HG02798 (cell line): Measurements from ENCODE around the gene ARL14EP.

Source experiments
- ATAC-seq: cut with Tn5 transposase; IDR thresholded peaks from one replicate; pipeline ENCODE4 v1.9.1; 2021; ENCODE audit warnings: mild to moderate bottlenecking; ENCODE audit not compliant: unreplicated experiment, poor library complexity

ARL14EP gene

DNA sequence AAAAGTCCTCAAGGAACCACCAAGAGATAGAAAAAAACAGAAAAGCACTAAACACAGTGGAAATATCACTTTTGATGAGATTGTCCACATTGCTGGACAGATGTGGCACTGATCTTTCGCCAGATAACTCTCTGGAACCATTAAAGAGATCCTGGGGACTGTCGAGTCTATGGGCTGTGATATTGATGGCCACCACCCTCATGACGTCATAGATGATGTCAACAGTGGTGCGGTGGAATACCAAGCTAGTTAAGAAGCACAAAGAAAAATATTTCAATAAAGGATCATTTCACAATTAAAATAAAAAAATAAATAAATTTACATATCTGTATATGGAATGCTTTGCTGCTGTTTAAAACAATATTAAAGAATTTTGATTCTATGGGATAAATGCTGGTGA, 45.5 kb downstream of the ARL14EP start:
- no peak for ATAC-seq

DNA sequence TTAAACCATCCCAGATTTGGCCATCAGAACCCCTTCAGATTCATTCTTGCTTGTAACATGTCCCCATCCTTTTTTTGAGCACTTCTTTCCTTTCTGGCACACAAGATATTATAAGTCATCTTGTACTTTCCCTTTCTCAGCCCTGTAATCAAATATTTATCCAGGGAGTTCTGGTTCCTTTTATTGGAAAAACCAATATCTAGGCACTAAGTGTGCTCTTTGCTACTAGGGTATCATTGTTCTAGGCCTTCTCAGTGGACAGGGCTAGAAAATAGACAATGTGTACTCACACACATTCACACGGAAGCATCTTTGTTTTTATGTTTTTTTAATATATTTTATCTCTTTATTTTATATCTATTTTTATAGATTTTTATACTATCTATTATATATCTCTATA, 47.3 kb downstream of the ARL14EP start:
- ATAC-seq: no peak

DNA sequence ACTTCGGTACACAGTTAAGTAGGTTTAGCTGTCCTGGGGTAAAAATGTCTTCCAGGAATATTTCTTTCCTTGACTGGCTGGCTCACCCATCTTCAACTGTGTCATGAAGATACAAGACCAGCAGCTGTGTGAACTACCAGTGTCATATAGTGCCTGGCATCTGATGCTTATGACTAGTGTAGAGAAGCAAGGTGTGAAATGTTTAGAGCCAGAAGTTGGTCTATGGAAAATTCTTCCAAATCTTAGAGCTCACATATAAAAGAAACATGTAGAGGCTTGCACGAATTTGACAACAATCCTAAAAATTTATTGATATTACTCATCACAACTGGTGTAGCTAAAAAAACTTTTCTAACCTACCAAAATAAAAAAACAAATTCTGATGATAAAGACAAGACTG, 54.4 kb downstream of the ARL14EP start:
- no peak for ATAC-seq

DNA sequence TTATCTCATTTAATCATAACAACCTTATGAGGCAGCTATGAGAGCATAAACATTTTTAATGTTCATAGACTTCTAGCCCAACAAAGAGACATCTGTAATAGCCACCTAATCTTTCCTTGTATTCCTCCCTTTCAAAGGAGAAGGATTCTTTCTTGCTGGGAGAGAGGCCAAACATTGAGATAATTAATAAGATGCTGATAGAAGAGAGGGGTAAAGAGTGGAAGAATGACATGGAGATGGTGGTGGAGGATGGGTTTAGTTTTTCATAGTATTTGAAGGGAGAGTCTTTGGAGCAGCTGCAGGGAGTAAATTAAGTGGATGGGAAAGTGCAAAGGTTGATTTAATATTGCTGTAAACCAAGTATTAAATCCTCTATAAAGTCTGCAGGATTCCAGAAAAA, 57.9 kb downstream of the ARL14EP start:
- ATAC-seq: no peak

DNA sequence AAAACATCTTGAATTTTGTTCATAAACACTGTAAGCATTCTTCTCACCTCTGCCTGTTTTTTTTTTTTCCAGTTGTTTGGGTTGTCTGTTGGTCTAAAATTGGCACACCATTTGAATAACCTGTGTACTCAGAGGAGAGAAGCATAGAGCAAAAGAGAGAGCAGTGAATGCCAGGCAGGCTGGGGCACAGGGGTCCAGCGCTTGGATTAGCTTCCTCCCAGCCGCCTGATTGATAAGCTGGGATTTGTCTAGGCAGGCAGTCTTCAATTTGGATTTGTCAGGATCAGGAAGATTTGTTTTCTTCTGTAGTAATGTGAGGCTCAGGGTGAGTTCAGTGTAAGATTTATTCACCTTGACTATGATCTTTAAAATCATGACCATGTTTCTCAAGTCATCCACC, 59.0 kb downstream of the ARL14EP start:
- no peak for ATAC-seq
